HG03565 (cell line): ENCODE results near the gene PPP2R1A.
"Not testable (repeated sequence)": the region's sequence is repeated elsewhere in the genome, so short reads cannot be mapped to it uniquely, and the experiment has no call there.

Source experiments
- ATAC-seq: cut with Tn5 transposase; IDR thresholded peaks from one replicate; pipeline ENCODE4 v1.9.1; 2021; ENCODE audit warnings: mild to moderate bottlenecking, moderate library complexity; ENCODE audit not compliant: unreplicated experiment

The PPP2R1A gene

GRCh38 chr19:52200044-52200443 is 10.2 kb downstream of the PPP2R1A start:
- ATAC-seq = no peak

GRCh38 chr19:52200755-52201391 is 11.0 kb downstream of the PPP2R1A start:
- not testable (repeated sequence) for ATAC-seq

- ATAC-seq = no peak
Measured at GRCh38 chr19:52206481-52206880, 16.6 kb downstream of the PPP2R1A start.

- ATAC-seq = no peak
Measured at GRCh38 chr19:52211203-52211602, 21.4 kb downstream of the PPP2R1A start.

GRCh38 chr19:52211926-52212571 is 22.2 kb downstream of the PPP2R1A start:
- no peak for ATAC-seq

- no peak for ATAC-seq
Measured at GRCh38 chr19:52212572-52213255, 22.9 kb downstream of the PPP2R1A start.

- ATAC-seq = no peak
Measured at GRCh38 chr19:52214241-52214640, 24.4 kb downstream of the PPP2R1A start.

GRCh38 chr19:52216401-52216800 is 26.5 kb downstream of the PPP2R1A start:
- no peak for ATAC-seq

- no peak for ATAC-seq
Measured at GRCh38 chr19:52217576-52217975, 27.7 kb downstream of the PPP2R1A start.

- ATAC-seq = no peak
Measured at GRCh38 chr19:52219611-52220010, 29.8 kb downstream of the PPP2R1A start.

- no peak for ATAC-seq
Measured at GRCh38 chr19:52221031-52221430, 31.2 kb downstream of the PPP2R1A start.

GRCh38 chr19:52221831-52222375 is 32.1 kb downstream of the PPP2R1A start:
- ATAC-seq = no peak

GRCh38 chr19:52224211-52224610 is 34.4 kb downstream of the PPP2R1A start:
- ATAC-seq = no peak

GRCh38 chr19:52226652-52227051 is 36.8 kb downstream of the PPP2R1A start:
- no peak for ATAC-seq

GRCh38 chr19:52227196-52227940 is 37.5 kb downstream of the PPP2R1A start:
- no peak for ATAC-seq

- no peak for ATAC-seq
Measured at GRCh38 chr19:52227980-52228379, 38.1 kb downstream of the PPP2R1A start.

- ATAC-seq = no peak
Measured at GRCh38 chr19:52229524-52229923, 39.7 kb downstream of the PPP2R1A start.

- no peak for ATAC-seq
Measured at GRCh38 chr19:52230685-52231084, 40.8 kb downstream of the PPP2R1A start.

GRCh38 chr19:52231154-52231910 is 41.5 kb downstream of the PPP2R1A start:
- ATAC-seq = no peak

- ATAC-seq = no peak
Measured at GRCh38 chr19:52234406-52234805, 44.6 kb downstream of the PPP2R1A start.
